Erythroblast (primary cell): ENCODE data around the gene ETV5.

ENCODE experiments used
- GATA1 ChIP-seq: IDR thresholded peaks from 2 replicates; pipeline ENCODE4 v1.6.1; 2011; ENCODE audit warnings: low read depth, mild to moderate bottlenecking, control low read depth, low read length, moderate library complexity
- POLR2A ChIP-seq: IDR thresholded peaks from 2 replicates; pipeline ENCODE4 v1.6.1; 2011; ENCODE audit warnings: mild to moderate bottlenecking, low read length

GRCh38 chr3:186070996-186071395 lies 37.9 kb downstream of the ETV5 start:
- TF ChIP-seq POLR2A: no peak
- no peak for TF ChIP-seq GATA1
